Measurements from ENCODE around the gene EYS. TPM values are rescaled to one million over a fixed set of nuclear protein-coding genes. Genes with fewer than 3 reads are reported as not detected.

EYS gene
- total and polyA plus RNA-seq, 2 experiments from 2014 or later, result 0.04 TPM; not detected in 1

DNA sequence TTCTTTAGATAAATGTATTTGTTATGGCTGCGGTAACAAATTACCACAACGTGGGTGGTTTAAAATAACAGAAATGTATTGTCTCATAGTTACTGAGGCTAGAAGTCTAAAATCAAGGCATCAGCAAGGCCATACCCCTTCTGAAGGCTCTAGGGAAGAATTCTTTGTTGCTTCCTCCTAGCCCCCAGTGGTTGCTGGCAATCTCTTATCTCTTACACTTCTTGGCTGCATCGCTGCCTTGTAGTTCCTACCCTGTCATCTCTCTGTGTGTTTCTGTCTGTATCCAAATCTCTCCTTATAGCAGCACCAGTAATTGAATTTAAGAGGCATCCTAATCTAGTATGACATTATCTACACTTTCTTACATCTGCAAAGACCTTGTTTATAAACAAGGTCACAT, 1536.7 kb downstream of the EYS start:
- H3K27ac ChIP-seq, result no peak overlapping the region
- no peaks in the 10 kb centered on the region for H3K79me2 ChIP-seq (ENCODE audit: insufficient read depth)
- H3K27me3 ChIP-seq (replicated peaks; ENCODE audit: insufficient read depth), result no peaks in the 10 kb centered on the region
- in situ Hi-C loops (cut with MboI), result no loop called here
- H3K4me1 ChIP-seq (ENCODE audit: insufficient read depth), result no peaks in the 10 kb centered on the region
- H3K9ac ChIP-seq, result no peak overlapping the region
- H3K9me2 ChIP-seq (ENCODE audit: insufficient read depth), result no peaks in the 10 kb centered on the region
- no peaks in the 10 kb centered on the region for H3K36me3 ChIP-seq (ENCODE audit: low read depth)
- TF ChIP-seq EZH2 (IDR thresholded peaks at IDR 0.05; ENCODE audit: insufficient read depth, poor library complexity, severe bottlenecking) (no peak), EZH2phosphoT487 (IDR thresholded peaks at IDR 0.05; ENCODE audit: insufficient read depth, low read depth) (no peak)
- DNase-seq, result no peak
- H3F3A ChIP-seq (ENCODE audit: insufficient read depth), result no peaks in the 10 kb centered on the region
- no peaks in the 10 kb centered on the region for H4K20me1 ChIP-seq (ENCODE audit: insufficient read depth)
- 60 to 65% methylated on average over 3 of the region's 3 CpGs for WGBS, 2 experiments (ENCODE audit: low coverage in 1 of 2, low lambda C conversion rate in 2 of 2, missing lambda C conversion rate in 2 of 2)
- H3K4me3 ChIP-seq, result no peak overlapping the region
- no peak overlapping the region for H2AFZ ChIP-seq
- no peaks in the 10 kb centered on the region for H3K9me3 ChIP-seq (ENCODE audit: low read depth)
- H3K4me2 ChIP-seq (ENCODE audit: unreplicated experiment), result no peak overlapping the region

DNA sequence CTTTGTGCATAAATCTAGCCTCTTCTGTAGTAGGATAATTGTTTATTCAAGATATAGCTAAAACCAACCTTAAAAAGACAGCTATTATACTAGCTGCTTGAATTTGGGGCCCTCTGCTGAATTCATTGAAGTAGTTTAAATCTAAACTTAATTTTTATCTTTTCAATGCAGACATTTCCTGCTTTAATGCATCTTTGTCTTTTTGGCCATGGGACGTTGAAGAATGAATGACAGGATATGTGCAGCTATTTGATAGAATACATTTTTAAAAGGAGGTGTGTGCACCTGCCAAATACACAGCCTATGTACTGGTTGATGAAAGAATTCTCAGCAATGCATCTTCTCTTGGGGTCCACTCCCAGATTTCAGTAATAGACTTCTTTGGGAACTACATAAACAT, 1546.5 kb downstream of the EYS start:
- H3K9me2 ChIP-seq (ENCODE audit: insufficient read depth), result no peaks in the 10 kb centered on the region
- H2AFZ ChIP-seq, result no peak overlapping the region
- no peak for TF ChIP-seq EZH2 (IDR thresholded peaks at IDR 0.05; ENCODE audit: insufficient read depth, poor library complexity, severe bottlenecking)
- TF ChIP-seq EZH2phosphoT487 (IDR thresholded peaks at IDR 0.05; ENCODE audit: insufficient read depth, low read depth), result no peak
- no peaks in the 10 kb centered on the region for H3K36me3 ChIP-seq (ENCODE audit: low read depth)
- no peaks in the 10 kb centered on the region for H3F3A ChIP-seq (ENCODE audit: insufficient read depth)
- no peak overlapping the region for H3K4me3 ChIP-seq
- no peak overlapping the region for H3K4me2 ChIP-seq (ENCODE audit: unreplicated experiment)
- 50 to 53% methylated on average over 1 of the region's 1 CpG for WGBS, 2 experiments (ENCODE audit: low coverage in 1 of 2, low lambda C conversion rate in 2 of 2, missing lambda C conversion rate in 2 of 2)
- no peaks in the 10 kb centered on the region for H3K4me1 ChIP-seq (ENCODE audit: insufficient read depth)
- H3K27ac ChIP-seq, result no peak overlapping the region
- in situ Hi-C loops (cut with MboI), result no loop called here
- no peaks in the 10 kb centered on the region; the same call in 1 of the 2 replicates for H3K27me3 ChIP-seq (replicated peaks; ENCODE audit: insufficient read depth)
- no peaks in the 10 kb centered on the region for H3K79me2 ChIP-seq (ENCODE audit: insufficient read depth)
- H3K9ac ChIP-seq, result no peak overlapping the region
- no peaks in the 10 kb centered on the region for H4K20me1 ChIP-seq (ENCODE audit: insufficient read depth)
- H3K9me3 ChIP-seq (ENCODE audit: low read depth), result no peaks in the 10 kb centered on the region
- no peak for DNase-seq

DNA sequence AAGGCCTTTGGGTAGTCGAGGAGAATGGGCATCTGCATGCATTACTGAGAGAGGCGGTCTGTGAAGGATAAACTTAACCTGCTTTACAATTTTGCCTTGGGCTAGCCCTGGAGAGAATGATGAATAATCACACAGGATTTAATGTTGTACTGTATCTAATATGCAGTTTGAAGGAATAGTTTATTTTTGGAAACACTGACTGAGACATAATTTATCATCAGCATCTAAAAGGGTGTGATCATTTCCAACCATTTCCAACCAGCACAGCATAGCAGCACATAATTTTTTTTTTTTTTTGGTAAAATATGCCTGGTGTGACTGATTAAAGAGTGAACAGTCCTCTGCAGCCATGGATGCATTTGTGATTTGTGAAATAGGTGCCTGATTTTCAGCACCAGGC, 1552.0 kb downstream of the EYS start:
- DNase-seq, result no peak
- Histone ChIP-seq H3K4me2 (ENCODE audit: unreplicated experiment) (no peak overlapping the region), H3K9ac (no peak overlapping the region), H3K9me2 (ENCODE audit: insufficient read depth) (no peaks in the 10 kb centered on the region), H3K4me1 (ENCODE audit: insufficient read depth) (no peaks in the 10 kb centered on the region), H3K4me3 (no peak overlapping the region), H2AFZ (no peak overlapping the region), H3K36me3 (ENCODE audit: low read depth) (no peaks in the 10 kb centered on the region), H3K27me3 (replicated peaks; ENCODE audit: insufficient read depth) (no peaks in the 10 kb centered on the region), H4K20me1 (ENCODE audit: insufficient read depth) (no peaks in the 10 kb centered on the region), H3K79me2 (ENCODE audit: insufficient read depth) (no peaks in the 10 kb centered on the region), H3F3A (ENCODE audit: insufficient read depth) (no peaks in the 10 kb centered on the region), H3K27ac (no peak overlapping the region), H3K9me3 (ENCODE audit: low read depth) (no peaks in the 10 kb centered on the region)
- 41 to 54% methylated on average over 2 of the region's 2 CpGs for WGBS, 2 experiments (ENCODE audit: low coverage in 1 of 2, low lambda C conversion rate in 2 of 2, missing lambda C conversion rate in 2 of 2)
- in situ Hi-C loops (cut with MboI), result no loop called here
- TF ChIP-seq EZH2 (IDR thresholded peaks at IDR 0.05; ENCODE audit: insufficient read depth, poor library complexity, severe bottlenecking), result no peak
- TF ChIP-seq EZH2phosphoT487 (IDR thresholded peaks at IDR 0.05; ENCODE audit: insufficient read depth, low read depth), result no peak

DNA sequence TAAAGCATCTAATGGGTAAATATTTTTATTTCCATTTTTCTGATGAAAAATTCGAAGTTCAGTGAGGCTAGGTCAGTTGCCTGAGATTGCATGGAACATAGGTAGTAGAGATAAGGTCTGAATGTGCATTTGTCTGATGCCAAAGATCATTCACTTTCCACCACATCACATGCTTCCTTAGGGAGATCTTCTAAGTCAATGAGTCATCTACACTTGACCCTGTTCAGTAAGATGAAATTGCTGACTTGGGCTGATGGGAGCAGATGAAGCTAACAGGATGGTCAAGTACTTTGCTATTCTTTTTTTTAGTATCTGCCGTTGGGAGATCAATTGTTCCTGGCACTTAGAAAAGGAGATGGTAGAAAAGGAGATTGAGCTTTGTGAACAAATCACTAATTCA, 1560.2 kb downstream of the EYS start:
- H3K36me3 ChIP-seq (ENCODE audit: low read depth), result no peaks in the 10 kb centered on the region
- no peaks in the 10 kb centered on the region for H3K79me2 ChIP-seq (ENCODE audit: insufficient read depth)
- 10 to 15% methylated on average over 2 of the region's 2 CpGs for WGBS, 2 experiments (ENCODE audit: low coverage in 1 of 2, low lambda C conversion rate in 2 of 2, missing lambda C conversion rate in 2 of 2)
- no peaks in the 10 kb centered on the region for H3F3A ChIP-seq (ENCODE audit: insufficient read depth)
- TF ChIP-seq EZH2phosphoT487 (IDR thresholded peaks at IDR 0.05; ENCODE audit: insufficient read depth, low read depth), result no peak
- no peaks in the 10 kb centered on the region for H4K20me1 ChIP-seq (ENCODE audit: insufficient read depth)
- no peak overlapping the region for H2AFZ ChIP-seq
- H3K9me2 ChIP-seq (ENCODE audit: insufficient read depth), result no peaks in the 10 kb centered on the region
- H3K27me3 ChIP-seq (replicated peaks; ENCODE audit: insufficient read depth), result no peaks in the 10 kb centered on the region
- H3K27ac ChIP-seq, result no peak overlapping the region
- DNase-seq, result no peak
- H3K4me1 ChIP-seq (ENCODE audit: insufficient read depth), result no peaks in the 10 kb centered on the region
- H3K9ac ChIP-seq, result no peak overlapping the region
- no peak overlapping the region for H3K4me3 ChIP-seq
- no peak overlapping the region for H3K4me2 ChIP-seq (ENCODE audit: unreplicated experiment)
- H3K9me3 ChIP-seq (ENCODE audit: low read depth), result no peaks in the 10 kb centered on the region
- in situ Hi-C loops (cut with MboI), result no loop called here

DNA sequence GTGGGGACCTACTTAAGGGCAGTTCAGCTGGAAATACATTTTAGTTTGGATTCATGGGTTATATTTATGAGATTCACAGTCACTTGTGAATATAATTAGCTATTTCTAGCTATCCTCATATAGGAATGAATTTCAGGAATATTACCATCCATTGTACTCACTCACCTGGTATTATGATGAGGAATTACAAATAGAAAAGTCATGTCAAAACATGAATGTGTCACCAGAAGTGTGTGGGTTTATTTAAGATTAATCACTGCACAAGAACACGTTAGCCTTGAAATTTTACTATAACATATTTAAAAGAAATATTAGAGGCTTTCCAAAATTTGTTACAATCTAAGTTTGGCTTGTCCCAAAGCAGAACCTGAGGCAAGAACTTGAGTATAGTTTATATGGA, 1560.9 kb downstream of the EYS start:
- H3K4me1 ChIP-seq (ENCODE audit: insufficient read depth), result no peaks in the 10 kb centered on the region
- no peaks in the 10 kb centered on the region for H3K27me3 ChIP-seq (replicated peaks; ENCODE audit: insufficient read depth)
- in situ Hi-C loops (cut with MboI), result no loop called here
- H3F3A ChIP-seq (ENCODE audit: insufficient read depth), result no peaks in the 10 kb centered on the region
- H3K9me3 ChIP-seq (ENCODE audit: low read depth), result no peaks in the 10 kb centered on the region
- no peaks in the 10 kb centered on the region for H3K79me2 ChIP-seq (ENCODE audit: insufficient read depth)
- H3K36me3 ChIP-seq (ENCODE audit: low read depth), result no peaks in the 10 kb centered on the region
- H3K4me3 ChIP-seq, result no peak overlapping the region
- no peaks in the 10 kb centered on the region for H4K20me1 ChIP-seq (ENCODE audit: insufficient read depth)
- 7 to 17% methylated on average over 1 of the region's 1 CpG for WGBS, 2 experiments (ENCODE audit: low coverage in 1 of 2, low lambda C conversion rate in 2 of 2, missing lambda C conversion rate in 2 of 2)
- H2AFZ ChIP-seq, result no peak overlapping the region
- no peak for DNase-seq
- H3K27ac ChIP-seq, result no peak overlapping the region
- H3K4me2 ChIP-seq (ENCODE audit: unreplicated experiment), result no peak overlapping the region
- TF ChIP-seq EZH2 (IDR thresholded peaks at IDR 0.05; ENCODE audit: insufficient read depth, poor library complexity, severe bottlenecking) (no peak), EZH2phosphoT487 (IDR thresholded peaks at IDR 0.05; ENCODE audit: insufficient read depth, low read depth) (no peak)
- H3K9ac ChIP-seq, result no peak overlapping the region
- H3K9me2 ChIP-seq (ENCODE audit: insufficient read depth), result no peaks in the 10 kb centered on the region

Measured in GM23248 (cell line).